ENCODE measurements around the gene CDC42BPG. TPM values are rescaled to one million over a fixed set of nuclear protein-coding genes. Genes with fewer than 3 reads are reported as not detected.

CDC42BPG gene
- total RNA-seq, 1 experiment from 2014 or later = 30.1 TPM

DNA sequence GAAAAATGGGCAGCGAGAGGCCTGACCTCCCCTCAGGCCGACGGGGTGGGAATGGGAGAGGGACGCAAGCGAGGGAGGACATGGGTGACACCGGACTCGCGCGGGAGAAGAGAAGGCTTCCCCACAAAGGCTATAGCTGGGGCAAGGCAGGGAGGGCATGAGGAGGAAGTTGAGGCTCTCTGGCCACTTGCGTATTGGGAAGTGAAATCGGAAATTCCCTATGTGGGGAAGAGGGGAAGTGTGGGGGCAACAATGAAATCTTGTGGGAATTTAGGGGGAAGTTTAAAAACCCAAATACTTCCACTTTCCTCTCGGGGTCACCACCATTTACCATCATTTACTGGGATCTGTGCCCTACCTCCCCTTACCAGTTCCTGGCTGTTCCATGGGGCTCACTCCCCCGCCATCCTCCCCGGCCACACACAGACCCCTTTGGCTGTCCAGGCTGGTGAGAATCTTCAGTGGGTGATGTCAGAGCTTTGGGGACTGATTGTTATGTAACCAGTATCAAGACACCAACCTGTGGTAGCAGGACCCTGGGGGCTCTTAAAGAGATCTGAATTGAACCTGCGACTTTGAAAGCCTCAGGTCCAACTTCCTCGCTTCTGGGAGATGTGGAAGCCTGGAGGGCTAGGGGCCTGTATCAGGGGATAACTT is 34.9 kb upstream of the CDC42BPG start:
- ATAC-seq = peak; percentile 5
- DNase-seq (ENCODE audit: low read depth, low spot score) = no peak
- peak overlapping the region; percentile 77 for H3K27ac ChIP-seq (ENCODE audit: low read depth, low read length)
- ChIA-PET RAD21 (ENCODE audit: low non-redundant PET in 1 of 2, low total read pairs in 2 of 2, uncharacterized antibody in 2 of 2, unreplicated experiment in 2 of 2) (no interaction called here), POLR2A (interaction anchor here (1.1 to 5.5 kb wide), 3 partner anchors 25 to 64 kb away, joined by 3 to 56 read pairs (median 36); partner anchors contain the start of gene CDC42BPG), CTCF (interaction anchor here (1.5 kb wide), 1 partner anchor 9 kb away, joined by 6 read pairs; no protein-coding TSS in a partner anchor)
- no peaks in the 10 kb centered on the region for H3K27me3 ChIP-seq (ENCODE audit: insufficient read depth, low read length)
- H3K4me2 ChIP-seq (ENCODE audit: low read length) = peak overlapping the region; percentile 93
- intact Hi-C loops (cut with micrococcal nuclease) = no loop called here
- no peaks in the 10 kb centered on the region for H3K9me2 ChIP-seq (ENCODE audit: insufficient read depth)
- peaks cover 22 to 33% of the 10 kb centered on the region in 2 experiments for H3K4me1 ChIP-seq (ENCODE audit: control insufficient read depth in 1 of 2, insufficient read depth in 2 of 2, low read length in 2 of 2)
- TSS peak; percentile 86 for BruUV-seq (replicated peaks)
- no peaks in the 10 kb centered on the region for H4K20me1 ChIP-seq (ENCODE audit: insufficient read depth)
- peaks cover 2 to 16% of the 10 kb centered on the region in 2 experiments; a peak in 3 of 4 replicates for H3K36me3 ChIP-seq (ENCODE audit: control insufficient read depth in 1 of 2, insufficient read depth in 2 of 2, low read length in 2 of 2)
- no peak overlapping the region for H2AFZ ChIP-seq (ENCODE audit: low read depth, low read length, poor library complexity, severe bottlenecking)
- TF ChIP-seq ELF1 (IDR thresholded peaks at IDR 0.05; ENCODE audit: borderline replicate concordance, low read depth) (no peak), YY1 (IDR thresholded peaks at IDR 0.05; ENCODE audit: extremely low read depth, insufficient replicate concordance, low read depth, low read length) (no peak), POLR2A (IDR thresholded peaks at IDR 0.05; ENCODE audit: borderline replicate concordance, extremely low read depth, insufficient read depth, insufficient read length) (no peak), MAX (IDR thresholded peaks at IDR 0.05) (no peak), ZBTB33 (IDR thresholded peaks at IDR 0.05; ENCODE audit: extremely low read depth, insufficient replicate concordance, low read length) (no peak), EZH2phosphoT487 (IDR thresholded peaks at IDR 0.05; ENCODE audit: borderline replicate concordance) (no peak), SP1 (IDR thresholded peaks at IDR 0.05; ENCODE audit: low read depth) (no peak), ZNF274 (IDR thresholded peaks at IDR 0.05; ENCODE audit: low read depth, low read length) (no peak), JUND (IDR thresholded peaks at IDR 0.05) (no peak), SIN3A (IDR thresholded peaks at IDR 0.05; ENCODE audit: low read depth) (no peak), EZH2 (IDR thresholded peaks at IDR 0.05) (no peak), CBX3 (IDR thresholded peaks at IDR 0.05; ENCODE audit: low read depth) (no peak), FOSL1 (IDR thresholded peaks at IDR 0.05; ENCODE audit: low read depth) (no peak), CTCF (IDR thresholded peaks at IDR 0.05 in 2 of 3, conservative IDR thresholded peaks at IDR 0.05 in 1 of 3; ENCODE audit: borderline replicate concordance in 1 of 3, insufficient read depth in 1 of 3, low read depth in 2 of 3, low read length in 2 of 3) (no peak), ZFX (IDR thresholded peaks at IDR 0.05) (no peak), EGR1 (IDR thresholded peaks at IDR 0.05; ENCODE audit: low read depth) (no peak), TCF7L2 (IDR thresholded peaks at IDR 0.05; ENCODE audit: borderline replicate concordance, extremely low read depth, insufficient read depth, insufficient read length) (no peak), RAD21 (IDR thresholded peaks at IDR 0.05; ENCODE audit: low read depth) (no peak)
- TF ChIP-seq, protein P1, sequence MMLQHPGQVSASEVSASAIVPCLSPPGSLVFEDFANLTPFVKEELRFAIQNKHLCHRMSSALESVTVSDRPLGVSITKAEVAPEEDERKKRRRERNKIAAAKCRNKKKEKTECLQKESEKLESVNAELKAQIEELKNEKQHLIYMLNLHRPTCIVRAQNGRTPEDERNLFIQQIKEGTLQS (IDR thresholded peaks at IDR 0.05) = no peak
- peak overlapping the region; percentile 98 for H3K9ac ChIP-seq (ENCODE audit: low read length)
- peaks cover 44% of the 10 kb centered on the region for H3K79me2 ChIP-seq (ENCODE audit: insufficient read depth, low read length)
- peak overlapping the region; percentile 90 to 99 for H3K4me3 ChIP-seq (replicated peaks in 1 of 2; ENCODE audit: low read depth in 1 of 2, low read length in 2 of 2)
- no peaks in the 10 kb centered on the region for H3K9me3 ChIP-seq (ENCODE audit: control insufficient read depth in 1 of 2, insufficient read depth in 1 of 2, low read depth in 1 of 2, low read length in 2 of 2)
